GM04503 (cell line): Measurements from ENCODE around the gene CARD9.
"Not testable (repeated sequence)": the region's sequence is repeated elsewhere in the genome, so short reads cannot be mapped to it uniquely, and the experiment has no call there.

ENCODE experiments used
- DNase-seq: peaks from one replicate; pipeline ENCODE4 v3.0.0-alpha.2; 2012; ENCODE audit warnings: low read depth

The CARD9 gene

GRCh38 chr9:136373300-136374182, at the start of gene CARD9:
Gene CARD9, minus strand, starts transcription at chr9:136373669. Its CDS starts 1,591 bp downstream, at chr9:136372078.
- DNase-seq = no peak

DNA sequence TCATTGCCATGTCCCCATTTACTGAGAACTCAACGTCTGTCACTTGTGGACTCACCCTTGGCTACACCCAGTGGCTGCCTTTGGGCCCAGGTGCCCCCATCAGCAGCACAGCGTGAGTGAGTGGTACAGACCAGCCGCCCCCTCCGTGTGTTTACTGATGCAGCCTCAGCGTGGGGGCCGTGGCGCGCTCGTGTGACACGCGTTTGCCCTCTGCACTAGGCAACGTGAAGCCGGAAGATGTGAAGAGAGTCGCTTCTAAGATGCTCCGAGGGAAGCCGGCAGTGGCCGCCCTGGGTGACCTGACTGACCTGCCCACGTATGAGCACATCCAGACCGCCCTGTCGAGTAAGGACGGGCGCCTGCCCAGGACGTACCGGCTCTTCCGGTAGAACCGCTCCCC, 49.4 kb upstream of the CARD9 start:
- no peak for DNase-seq

GRCh38 chr9:136421791-136422190, 48.3 kb upstream of the CARD9 start:
- no peak for DNase-seq

DNA sequence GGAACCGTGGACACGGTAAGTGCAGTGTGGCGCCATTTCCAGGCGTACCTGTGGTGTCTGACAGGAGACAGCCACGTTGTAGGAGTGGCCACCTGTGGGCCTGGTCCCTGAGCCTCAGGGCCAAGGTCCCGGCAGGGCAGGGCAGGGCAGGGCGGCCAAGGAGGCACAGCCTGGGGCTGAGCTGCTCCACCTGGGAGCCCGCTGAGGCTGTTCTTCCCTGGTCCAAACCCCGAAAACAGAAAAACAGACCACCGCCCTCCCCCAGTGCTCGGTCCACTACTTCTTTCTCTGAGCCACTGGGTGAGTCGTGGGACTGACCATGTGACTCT, 45.6 kb upstream of the CARD9 start:
- no peak for DNase-seq

- no peak for DNase-seq
These were observed 45.0 kb upstream of the CARD9 start for GRCh38 chr9:136418182-136419091.

DNA sequence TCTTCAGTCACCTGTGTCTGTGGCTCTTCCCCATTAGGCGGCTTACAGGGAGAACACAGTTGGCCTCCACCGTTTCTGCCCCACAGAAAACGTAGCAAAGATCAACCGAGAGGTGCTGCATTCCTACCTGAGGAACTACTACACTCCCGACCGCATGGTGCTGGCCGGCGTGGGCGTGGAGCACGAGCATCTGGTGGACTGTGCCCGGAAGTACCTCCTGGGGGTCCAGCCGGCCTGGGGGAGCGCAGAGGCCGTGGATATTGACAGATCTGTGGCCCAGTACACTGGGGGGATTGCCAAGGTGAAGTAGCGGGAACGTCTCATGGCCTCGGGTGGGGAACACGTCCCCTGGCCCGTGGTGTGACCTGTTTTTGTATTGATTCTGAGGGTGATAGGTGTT, 43.4 kb upstream of the CARD9 start:
- DNase-seq = no peak

DNA sequence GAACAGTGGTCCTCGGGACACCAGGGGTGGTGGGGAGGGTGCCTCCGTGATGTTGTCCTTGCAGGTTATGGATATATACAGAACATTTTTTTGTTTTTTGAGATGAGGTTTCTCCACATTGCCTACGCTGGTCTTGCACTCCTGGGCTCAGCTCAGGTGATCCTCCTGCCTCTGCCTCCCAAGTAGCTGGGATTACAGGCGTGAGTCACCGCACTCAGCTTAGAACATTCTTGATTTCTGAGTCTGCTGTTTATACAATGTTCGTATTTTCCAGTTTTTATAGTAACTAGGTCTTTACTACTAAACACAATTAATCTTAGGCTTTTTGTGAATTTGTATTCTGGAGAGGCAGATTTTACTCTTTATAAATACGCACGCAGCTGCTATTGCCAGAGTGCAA, 43.0 kb upstream of the CARD9 start:
- DNase-seq = no peak

DNA sequence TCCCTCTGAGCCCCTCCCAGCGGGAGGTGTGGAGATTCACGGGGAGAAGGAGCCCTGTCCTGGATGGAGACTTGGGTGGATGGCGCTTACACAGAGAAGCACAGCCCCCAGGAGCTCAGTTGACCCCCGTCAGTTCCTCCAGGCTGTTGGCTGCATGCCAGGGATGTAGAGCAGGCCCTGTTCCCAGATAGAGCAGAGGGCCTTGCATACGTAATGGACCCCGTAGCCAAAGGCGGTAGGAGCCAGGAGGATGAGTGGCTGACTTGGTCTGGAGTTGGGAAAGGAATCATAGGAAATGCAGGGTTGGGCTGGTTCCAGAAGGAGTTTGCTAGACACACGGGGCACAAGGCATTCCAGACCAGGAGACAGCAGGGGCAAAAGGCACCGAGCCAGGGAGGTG, 39.5 kb upstream of the CARD9 start:
- DNase-seq = no peak

DNA sequence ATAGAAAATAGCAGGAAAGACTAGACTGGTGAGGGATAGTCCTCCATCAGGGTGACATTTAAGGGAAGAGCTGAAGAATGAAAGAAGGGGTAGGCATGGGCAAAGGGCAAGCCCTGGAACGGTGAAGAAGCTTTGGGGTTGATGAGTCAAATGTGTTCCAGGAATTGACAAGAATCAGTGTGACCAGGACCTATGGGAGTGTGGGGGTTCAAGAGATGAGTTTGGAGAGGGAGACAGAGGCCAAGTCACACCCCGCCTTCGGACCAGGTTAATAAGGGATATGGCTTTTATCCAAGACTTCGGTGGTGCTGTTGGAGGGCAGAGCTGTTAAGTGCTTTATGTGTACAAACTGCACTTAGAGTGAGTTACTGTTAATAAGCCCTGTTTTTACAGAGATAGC, 37.9 kb upstream of the CARD9 start:
- no peak for DNase-seq

DNA sequence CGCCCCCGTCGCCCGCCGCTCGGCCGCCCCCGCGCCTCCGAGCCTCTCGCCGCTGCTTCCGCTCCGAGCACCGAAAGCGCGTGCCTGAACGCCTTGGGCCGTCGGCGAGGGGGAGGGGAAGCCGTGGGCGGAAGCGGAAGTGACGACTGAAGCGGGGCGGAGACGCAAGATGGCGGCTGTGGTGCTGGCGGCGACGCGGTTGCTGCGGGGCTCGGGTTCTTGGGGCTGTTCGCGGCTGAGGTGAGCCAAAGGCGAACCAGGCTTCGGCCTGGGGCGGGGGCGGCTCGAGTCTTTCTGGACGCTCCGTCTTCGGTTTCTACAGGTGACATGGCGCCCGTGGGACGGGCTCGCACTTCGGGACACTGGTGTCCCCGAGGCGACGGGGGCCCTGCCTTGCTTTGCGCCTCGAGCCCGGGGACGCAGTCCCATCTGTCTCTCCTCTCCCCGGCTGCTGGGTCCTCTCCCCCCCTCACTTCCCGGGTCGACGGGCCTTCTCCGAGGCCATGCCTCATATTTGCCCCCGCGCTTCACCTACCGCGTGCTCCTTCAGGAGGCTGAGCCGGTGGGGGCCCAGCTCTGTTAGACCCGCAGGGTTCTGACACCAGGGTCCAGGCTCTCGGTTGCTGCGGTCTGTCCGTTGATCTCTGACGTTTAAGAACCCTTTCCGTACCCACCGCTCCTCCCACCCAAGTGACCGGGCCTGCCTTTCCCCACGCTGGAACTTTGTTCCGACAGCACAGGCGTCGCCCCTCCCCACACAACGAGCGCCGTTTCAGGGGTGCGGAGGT, 37.2 kb upstream of the CARD9 start, which contains the start of the genes ENTR1 and PMPCA:
Gene ENTR1 (minus strand): TSS at position 115 of the 788 bp plus-strand sequence. CDS start 217 bp downstream, outside the sequence.
Gene PMPCA (plus strand): TSS at position 159 of the 788 bp plus-strand sequence. CDS start 11 bp downstream, at position 170.
- DNase-seq = no peak

- no peak for DNase-seq
These were observed 36.3 kb upstream of the CARD9 start for GRCh38 chr9:136409557-136410455.

DNA sequence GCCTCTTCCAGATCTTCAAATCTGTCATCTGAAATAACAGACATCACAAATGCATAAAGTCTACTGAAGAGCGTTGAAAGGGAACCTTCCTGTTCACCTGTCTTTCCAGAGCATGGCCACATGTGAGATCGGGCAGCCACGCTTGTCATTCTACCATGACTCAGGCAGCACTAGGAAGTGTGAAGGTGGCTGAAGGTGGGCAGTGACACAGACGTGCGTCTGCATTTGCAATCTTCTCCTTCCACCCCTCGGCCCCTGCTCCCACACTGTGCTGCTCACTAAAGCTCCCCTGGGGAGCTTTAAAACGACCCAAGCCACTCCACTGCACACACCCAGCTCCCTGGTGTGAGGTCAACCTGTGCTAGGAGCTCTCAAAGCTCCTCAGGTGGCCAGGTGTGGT, 34.4 kb upstream of the CARD9 start:
- DNase-seq = no peak

DNA sequence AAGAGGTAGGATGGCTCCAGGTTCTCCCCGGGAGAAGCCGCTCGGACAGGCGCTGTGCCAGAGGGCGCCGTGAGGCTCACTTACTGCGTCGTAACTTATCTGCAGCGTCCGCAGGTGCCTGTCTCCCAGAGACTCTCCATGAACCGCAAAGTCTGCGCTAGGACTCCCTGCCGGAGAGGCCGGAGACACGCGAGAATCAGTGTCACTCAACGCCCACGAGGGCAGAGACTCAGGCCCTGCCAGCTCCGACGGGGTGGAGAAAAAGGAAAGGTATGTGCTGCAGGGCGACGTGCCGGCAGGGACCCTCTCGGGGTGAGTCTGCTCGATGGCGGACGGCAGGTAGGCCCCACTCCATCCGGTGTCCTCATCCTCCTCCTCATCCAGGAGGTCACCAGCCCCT, 33.6 kb upstream of the CARD9 start:
- not testable (repeated sequence) for DNase-seq

DNA sequence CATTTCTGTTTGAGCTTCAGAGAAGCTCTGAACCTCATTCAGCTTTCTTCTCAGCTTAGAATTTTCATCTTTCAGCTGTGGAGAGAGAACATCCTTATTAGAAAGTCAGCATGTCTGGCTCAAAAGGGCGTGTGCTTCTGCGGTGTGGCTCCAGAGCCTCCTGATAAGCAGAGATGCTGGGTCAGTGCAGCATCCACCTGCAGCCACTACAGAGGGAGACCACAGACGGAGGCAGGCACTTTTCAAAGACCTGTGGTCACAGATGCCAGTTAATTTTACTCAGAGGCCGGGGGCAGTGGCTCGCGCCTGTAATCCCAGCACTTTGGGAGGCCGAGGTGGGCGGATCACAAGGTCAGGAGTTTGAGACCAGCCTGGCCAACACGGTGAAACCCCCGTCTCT, 32.4 kb upstream of the CARD9 start:
- DNase-seq = not testable (repeated sequence)

GRCh38 chr9:136405481-136405880, 32.0 kb upstream of the CARD9 start:
- DNase-seq = no peak

GRCh38 chr9:136404801-136405136, 31.3 kb upstream of the CARD9 start:
- no peak for DNase-seq

DNA sequence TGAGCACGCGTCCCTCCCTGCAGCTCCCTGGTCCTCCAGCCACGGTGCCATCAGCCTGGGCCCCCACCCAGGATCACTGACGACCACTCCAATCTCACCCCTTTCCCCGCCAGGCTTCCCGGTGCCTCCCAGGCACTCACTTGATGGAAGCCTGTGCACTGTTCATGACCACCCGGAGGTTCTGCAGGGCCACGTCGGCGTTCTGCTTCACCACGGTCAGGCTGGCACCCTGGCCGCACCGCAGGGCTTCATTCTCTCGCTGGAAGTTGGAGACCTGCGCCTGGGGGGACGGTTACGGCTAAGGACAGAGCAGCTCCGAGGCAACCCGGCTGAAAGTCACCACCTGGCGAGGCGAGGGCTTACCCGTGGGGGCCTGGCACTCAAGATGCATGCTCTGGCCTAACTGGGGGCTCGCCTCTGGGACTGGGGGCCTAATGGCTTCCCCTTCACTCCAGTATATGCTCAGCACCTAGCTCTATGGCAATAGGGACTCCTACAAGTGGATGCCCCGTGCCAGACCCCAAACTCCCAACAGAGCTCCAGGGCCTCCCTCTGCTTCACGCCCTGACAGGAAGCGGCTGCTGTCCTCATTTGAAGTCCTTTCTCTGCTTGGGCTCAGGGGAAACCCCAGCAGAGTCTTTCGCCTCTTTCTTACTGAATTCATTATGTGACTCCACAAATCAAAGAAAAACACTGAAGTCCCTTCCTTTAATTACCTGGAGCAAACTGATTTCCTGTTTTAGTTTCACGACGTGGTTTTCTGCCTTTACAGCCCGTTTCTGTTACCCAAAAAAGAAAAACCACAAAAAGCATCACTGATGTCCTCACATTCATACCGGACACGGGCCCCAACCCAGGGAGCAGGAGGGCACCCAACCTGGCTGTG, 30.7 kb upstream of the CARD9 start:
- no peak for DNase-seq

- no peak for DNase-seq
These were observed 30.1 kb upstream of the CARD9 start for GRCh38 chr9:136403538-136403914.

DNA sequence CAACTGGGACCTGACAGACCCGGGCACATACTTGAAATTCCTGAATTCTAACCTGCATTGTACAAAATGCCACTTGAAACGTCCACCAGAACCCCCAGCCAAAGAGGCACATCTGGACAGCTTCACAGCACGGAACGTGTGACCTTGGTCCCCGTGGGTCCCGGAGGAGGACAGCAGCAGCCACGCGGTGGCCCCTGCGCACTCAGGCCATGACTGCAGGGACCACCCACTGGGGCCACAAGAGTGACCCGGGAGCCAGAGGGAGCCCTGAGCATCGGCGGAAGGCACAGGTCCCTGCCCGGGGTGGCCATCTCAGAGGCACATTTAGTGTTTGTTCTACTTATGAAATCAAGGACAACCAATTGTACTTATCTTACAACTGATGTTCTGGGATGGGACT, 28.6 kb upstream of the CARD9 start:
- DNase-seq = no peak
